ENCODE results near the gene KRTAP5-9.
"Not testable (repeated sequence)": the region's sequence is repeated elsewhere in the genome, so short reads cannot be mapped to it uniquely, and the experiment has no call there.

KRTAP5-9 gene

DNA sequence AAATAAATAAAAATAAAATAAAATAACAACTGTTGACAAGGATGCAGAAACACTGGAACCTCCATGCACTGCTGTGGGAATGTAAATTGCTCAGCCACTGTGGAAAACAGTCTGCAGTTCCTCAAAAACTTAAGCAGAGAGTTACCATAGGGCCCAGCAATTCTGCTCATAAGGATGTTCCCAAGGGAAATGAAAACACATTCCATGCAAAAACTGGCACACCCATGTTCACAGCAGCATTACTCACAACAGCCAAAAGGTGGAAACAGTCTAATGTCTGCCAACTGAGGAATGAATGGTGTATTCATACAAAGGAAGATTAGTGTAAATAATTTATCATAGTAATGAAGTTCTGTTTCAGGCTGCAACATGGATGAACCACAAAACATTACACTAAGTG, 13.9 kb downstream of the KRTAP5-9 start:
- DNase-seq (ENCODE audit: low spot score) = no peak

DNA sequence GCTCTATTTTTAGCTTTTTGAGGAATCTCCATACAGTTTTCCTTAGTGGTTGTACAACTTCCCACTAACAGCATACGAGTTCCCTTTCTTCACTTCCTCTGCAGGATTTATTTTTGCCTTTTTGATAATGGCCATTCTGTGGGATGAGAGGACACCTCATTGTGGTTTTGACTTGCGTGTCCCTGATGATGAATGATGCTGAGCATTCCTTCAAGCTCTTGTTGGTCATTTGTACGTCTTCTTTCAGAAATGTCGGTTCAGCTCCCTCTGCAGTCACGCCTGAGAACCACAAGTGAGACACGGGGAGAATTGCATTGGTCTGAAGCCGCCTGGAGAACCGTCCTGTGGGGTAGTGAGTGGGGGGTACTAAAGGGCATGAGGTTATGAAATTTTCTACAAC, 15.2 kb downstream of the KRTAP5-9 start:
- peak; percentile 72 for DNase-seq (ENCODE audit: low spot score)

DNA sequence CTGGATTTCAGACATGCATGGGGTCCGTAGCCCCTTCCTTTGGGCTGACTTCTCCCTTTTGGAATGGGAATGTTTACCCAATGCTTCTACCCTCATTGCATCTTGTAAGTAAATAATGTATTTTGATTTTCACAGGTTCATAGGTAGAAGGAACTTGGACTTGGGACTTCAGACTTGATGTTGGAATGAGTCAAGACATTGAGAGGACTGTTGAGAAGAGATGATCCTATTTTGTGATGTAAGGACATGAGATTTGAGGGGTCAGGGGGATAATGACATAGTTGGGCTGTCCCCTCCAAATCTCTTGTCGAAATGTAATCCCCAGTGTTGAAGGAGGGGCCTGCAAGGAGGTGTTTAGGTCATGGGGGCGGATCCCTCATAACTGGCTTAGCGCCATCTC, 16.2 kb downstream of the KRTAP5-9 start:
- no peak for DNase-seq (ENCODE audit: low spot score)

DNA sequence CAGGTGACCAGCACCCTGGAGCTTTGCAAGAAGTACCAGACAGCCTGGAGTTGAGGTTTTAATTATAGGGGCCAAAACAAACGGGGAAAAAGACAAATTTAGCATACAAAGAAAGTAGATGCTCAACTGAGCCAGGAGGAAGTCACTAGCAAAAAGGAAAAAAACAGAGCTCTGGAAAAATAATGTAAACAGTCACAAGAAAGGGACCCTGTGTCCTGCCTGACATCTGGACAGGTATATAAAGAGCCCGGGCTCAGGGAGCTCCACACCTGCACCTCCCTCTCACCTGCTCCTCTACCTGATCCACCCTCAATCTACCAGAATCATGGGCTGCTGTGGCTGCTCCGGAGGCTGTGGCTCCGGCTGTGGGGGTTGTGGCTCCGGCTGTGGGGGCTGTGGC, 17.0 kb downstream of the KRTAP5-9 start, which contains the start of gene KRTAP5-10:
Gene KRTAP5-10, plus strand, starts transcription at position 301 of the 400 bp plus-strand sequence. Its CDS starts 25 bp downstream, at position 326.
- DNase-seq (ENCODE audit: low spot score) = no peak

DNA sequence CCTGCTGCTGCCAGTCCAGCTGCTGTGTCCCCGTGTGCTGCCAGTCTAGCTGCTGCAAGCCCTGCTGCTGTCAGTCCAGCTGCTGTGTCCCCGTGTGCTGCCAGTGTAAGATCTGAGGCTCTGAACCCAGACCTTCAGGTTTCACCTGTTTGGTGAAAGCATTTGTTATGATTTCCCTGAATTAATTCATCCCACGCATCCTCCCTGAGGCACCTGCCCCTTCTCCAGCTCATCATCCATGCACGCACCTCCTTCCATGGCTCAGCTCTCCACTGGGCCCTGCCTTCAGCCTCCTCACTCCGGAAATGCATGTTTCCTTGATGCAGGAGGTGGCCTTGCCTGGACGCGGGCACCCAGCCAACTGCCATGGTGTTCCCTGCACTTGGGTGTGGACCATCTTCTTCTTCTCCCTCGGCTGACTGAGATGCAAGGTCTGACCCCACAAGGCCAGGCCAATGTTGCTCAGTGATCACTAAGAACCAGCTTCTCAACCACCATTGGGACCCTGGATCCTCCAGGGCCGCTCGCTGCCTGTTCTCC, 17.9 kb downstream of the KRTAP5-9 start:
- DNase-seq (ENCODE audit: low spot score) = no peak

DNA sequence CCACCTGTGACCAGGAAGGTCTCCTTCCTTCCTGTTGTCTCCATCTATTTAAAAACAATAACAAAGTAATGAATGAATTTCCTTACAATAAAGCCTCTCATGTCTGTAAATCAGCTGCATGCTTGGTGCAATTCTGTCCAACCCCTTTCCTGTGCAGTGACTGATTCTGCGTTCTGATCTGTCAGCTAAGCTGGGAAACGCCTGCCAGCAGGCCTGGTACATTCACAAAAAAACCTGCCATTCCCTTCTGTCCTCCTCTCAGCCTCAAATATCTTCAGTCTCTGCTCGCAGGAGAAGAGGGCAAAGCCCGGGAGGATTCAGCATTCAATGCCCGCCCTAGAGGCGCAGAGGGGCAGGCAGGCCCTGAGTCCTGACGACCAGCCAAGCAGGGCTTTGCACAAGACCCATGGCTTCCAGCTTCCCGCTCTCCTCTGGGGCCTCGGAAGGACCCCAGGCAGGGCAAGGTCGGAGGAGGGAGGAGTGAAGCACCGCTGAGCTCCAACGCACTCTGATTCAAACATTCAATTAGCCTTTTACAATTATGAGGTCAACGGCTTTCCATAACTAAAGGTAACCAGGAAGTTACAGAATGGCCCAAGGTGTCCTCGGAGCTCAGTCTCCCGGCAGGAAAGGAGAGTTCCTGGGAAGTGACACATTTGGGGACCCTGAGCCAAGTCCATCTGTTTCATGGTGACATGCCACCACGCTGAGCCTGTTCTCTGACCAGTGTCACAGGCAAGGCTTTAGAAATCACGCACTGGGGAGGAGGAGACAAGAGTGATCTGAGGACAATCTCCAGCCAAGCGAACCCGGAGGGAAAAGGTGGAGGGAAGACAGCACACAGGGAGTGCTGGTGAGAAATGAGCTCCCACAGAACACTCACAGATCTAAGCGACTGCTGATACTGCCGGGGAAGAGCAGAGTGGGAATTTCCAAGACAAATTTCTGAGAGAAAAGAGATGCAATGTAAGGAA, 18.7 kb downstream of the KRTAP5-9 start:
- not testable (repeated sequence) for DNase-seq (ENCODE audit: low spot score)

DNA sequence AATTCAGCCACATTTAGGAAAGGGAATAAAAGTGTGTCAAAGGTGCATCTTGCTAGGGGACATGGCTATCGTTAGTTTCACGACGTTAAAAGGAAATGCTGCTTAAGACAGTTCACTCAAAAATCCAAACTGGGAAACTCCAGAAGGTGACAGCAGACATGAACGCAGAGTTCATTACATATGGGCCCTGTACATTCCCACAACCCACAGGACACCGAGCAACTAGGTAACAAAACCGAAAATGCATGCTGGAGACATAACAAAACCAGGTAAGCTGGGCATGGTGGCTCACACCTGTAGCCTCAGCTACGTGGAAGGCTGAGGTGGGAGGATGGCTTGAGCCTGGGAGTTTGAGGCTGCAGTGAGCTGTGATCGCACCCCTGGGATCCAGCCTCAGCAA, 19.4 kb downstream of the KRTAP5-9 start:
- not testable (repeated sequence) for DNase-seq (ENCODE audit: low spot score)

DNA sequence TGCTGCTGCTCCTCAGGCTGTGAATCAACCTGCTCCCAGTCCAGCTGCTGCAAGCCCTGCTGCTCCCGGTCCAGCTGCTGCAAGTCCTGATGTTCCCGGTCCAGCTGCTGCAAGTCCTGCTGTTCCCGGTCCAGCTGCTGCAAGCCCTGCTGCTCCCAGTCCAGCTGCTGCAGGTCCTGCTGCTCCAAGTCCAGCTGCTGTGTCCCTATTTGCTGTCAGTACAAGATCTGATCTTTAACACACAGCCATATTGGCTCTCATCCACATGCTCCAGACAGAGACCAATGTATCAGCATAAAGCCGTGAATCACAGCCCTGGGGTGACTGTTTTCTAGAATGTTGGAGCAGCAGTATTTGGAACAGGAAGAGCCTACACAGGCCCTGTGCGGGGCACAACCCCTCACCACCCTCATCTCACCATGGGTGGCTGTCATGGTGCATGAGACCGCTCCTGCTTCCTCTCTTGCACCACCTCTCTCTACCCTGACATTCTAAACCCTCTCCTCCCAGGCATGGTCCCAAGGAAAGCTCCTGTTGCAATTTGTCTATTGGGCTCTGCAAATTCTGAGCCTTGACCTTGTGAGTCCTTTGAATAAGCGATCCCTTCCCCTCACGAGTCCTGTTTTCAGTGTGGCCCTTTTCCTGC, 20.6 kb downstream of the KRTAP5-9 start:
- DNase-seq (ENCODE audit: low spot score) = no peak

DNA sequence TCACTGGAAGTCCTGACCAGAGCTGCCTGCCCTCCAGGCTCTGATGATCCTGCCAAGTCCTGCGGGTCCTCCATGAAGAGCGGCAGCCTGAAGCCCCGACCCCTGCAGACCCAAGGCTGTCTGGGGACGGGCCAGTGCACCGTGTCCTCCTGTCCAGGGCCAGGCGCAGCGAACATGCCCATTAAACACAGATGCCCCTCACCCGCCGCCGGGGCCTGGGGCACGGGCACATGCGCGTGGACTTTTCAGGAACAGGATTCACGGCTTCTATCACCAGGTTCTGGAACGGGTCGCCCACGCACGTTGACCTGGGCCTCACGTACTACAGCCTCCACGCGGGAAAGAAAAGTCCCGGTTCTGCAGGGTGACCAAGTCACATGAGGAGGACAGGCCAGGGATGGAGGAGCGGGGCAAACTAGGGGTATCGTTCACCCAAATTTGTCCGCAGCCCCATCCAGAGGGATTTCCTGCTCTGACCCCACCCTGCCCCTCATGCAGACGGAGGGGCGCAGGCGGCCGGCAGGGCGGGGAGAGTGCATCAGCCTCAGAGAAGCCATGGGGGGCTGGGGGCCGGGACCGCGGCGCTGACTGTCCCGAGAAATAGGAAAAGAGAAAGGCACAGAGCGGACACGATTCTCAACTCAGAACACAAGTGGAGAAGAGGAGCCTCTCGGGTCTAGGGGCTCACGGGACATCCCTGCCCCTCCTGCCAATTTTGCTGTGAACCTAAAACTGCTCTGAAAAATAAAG, 23.1 kb downstream of the KRTAP5-9 start:
- DNase-seq (ENCODE audit: low spot score) = not testable (repeated sequence)

DNA sequence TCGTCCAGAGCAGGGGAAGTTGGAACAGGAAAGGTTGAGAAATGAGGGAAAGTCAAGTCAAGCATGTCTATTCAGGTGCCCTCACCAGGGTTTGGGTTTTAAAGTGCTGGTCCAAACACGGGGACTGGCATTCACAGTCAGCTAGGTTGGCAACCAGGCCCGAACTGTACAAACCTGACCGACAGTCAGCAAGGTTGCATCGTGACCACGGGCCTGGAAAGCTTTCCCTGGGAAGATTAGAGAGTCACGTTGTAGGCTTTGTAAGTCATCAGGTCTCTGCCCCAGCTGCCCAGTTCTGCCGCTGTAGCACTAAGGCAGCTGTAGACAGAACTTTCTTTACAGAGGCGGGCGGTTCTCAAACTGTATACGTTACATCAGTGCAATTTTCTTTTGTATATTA, 24.6 kb downstream of the KRTAP5-9 start:
- DNase-seq (ENCODE audit: low spot score) = no peak

DNA sequence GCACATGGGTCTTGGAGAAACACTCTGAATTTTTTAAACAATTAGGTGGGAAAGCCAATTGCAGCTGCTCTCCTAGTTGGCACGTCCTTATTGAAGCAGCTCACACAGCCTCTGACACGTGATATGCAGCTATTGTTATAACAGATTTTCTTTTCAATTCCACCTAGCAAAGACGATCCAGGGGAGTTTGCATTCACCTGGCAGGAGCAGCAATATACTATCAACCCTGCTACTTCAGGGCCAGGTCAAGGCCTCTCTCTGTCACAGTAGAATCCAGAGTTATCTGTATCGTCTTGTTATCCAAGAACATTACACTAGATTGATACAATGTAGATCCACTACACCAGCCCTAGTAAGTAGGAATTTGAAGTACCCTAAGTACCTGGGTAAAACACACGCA, 26.2 kb downstream of the KRTAP5-9 start:
- DNase-seq (ENCODE audit: low spot score) = no peak

DNA sequence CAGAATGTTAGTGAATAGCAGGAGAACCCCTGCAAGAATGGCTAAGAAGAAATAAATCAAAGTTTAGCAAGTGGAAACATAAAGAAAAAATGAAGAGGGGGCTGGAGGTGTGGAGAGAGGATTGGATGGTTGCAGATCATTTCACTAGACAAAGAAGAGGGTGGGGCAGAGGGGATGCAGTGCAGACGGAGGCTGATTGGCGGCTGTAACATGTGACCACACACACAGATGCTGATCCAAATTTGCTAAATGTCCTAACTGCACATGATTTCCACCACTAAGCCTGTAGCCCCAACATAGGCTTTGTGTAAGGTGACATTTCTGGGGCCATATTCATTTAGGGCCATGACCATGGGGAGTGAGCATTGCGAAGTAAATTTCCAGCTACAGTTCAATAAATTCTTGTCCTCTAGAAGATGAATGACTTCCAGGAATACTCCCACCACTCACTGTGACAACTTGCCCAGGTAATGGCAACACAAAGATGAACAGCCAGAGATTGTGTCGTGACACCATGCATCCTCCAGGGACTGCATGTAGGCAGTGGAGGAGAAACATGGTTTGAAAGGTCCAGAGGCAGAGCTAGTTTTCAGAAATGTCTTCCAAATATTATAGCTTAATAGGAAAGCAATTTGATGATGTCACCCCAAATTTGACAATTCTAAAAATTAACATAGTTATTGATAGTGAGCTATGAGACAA, 27.7 kb downstream of the KRTAP5-9 start:
- DNase-seq (ENCODE audit: low spot score) = no peak

DNA sequence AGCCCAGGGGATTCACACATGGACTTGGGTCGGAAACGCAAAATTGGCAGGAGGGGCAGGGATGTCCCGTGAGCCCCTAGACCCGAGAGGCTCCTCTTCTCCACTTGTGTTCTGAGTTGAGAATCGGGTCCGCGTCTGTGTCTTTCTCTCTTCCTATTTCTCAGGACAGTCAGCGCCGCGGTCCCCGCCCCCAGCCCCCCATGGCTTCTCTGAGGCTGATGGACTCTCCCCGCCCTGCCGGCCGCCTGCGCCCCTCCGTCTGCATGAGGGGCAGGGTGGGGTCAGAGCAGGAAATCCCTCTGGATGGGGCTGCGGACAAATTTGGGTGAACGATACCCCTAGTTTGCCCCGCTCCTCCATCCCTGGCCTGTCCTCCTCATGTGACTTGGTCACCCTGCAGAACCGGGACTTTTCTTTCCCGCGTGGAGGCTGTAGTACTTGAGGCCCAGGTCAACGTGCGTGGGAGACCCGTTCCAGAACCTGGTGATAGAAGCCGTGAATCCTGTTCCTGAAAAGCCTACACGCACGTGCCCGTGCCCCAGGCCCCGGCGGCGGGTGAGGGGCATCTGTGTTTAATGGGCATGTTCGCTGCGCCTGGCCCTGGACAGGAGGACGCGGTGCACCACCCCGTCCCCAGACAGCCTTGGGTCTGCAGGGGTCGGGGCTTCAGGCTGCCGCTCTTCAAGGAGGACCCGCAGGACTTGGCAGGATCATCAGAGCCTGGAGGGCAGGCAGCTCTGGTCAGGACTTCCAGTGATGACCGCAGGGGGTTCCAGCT, 28.7 kb downstream of the KRTAP5-9 start:
- DNase-seq (ENCODE audit: low spot score) = not testable (repeated sequence)

DNA sequence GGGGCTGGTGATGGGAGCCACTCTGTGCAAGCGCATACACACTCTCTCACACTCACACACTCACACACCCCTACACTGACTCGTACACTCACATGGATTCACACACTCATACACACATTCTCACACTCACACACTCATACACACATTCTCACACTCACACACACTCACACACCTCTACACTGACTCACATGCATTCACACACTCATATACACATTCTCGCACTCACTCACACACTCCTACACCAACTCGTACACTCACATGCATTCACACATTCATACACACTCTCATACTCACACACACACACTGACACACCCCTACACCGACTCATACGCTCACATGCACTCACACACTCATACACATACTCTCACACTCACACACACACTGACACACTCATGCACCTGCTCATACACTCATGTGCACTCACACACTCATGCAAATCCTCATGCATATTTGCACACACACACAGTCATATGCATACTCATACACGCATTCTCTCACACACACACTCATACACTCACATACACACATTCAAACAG, 29.3 kb downstream of the KRTAP5-9 start:
- no peak for DNase-seq (ENCODE audit: low spot score)

DNA sequence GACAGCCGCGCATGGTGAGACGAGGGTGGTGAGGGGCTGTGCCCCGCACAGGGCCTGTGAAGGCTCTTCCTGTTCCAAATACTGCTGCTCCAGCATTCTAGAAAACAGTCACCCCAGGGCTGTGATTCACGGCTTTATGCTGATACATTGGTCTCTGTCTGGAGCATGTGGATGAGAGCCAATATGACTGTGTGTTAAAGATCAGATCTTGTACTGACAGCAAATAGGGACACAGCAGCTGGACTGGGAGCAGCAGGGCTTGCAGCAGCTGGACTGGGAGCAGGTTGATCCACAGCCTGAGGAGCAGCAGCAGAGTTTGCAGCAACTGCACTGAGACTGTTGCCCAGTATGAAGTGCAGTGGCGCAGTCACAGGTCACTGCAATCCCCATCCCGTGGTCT, 31.3 kb downstream of the KRTAP5-9 start:
- not testable (repeated sequence) for DNase-seq (ENCODE audit: low spot score)

DNA sequence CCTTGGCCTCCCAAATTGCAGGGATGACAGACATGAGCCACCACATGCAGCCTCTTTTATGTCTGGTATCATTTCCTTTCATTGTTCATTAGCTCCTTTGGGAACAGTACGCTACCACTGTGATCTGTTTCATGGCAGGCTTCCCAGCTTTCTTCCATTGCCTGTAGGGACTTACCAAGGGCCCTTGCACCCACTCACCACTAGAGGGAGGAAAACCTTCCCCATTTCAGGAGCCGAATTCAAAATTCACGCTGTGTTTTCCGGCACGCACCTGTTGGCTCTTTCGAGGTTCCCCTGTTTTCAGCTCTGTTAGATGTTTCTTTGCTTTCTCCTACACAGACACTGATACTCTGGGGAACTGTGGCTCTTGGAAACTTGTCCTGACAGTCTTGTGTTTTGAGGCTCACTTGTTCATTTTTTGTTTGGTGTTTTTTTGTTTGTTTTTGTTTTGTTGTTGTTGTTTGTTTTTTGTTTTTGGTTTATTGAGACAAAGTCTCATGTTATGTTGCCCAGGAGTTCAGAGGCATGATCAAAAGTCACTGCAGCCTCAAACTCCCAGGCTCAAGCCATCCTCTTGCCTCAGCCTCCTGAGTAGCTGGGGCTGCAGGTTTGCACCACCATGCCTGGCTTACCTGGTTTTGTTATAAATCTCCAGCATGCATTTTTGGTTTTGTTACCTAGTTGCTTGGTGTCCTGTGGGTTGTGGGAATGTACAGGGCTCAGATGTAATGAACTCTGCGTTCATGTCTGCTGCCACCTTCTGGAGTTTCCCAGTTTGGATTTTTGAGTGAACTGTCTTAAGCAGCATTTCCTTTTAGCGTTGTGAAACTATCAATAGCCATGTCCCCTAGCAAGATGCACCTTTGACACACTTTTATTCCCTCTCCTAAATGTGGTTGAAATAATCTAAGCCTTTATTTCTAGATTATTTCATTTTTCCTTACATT, 32.1 kb downstream of the KRTAP5-9 start:
- DNase-seq (ENCODE audit: low spot score) = peak; percentile 65

DNA sequence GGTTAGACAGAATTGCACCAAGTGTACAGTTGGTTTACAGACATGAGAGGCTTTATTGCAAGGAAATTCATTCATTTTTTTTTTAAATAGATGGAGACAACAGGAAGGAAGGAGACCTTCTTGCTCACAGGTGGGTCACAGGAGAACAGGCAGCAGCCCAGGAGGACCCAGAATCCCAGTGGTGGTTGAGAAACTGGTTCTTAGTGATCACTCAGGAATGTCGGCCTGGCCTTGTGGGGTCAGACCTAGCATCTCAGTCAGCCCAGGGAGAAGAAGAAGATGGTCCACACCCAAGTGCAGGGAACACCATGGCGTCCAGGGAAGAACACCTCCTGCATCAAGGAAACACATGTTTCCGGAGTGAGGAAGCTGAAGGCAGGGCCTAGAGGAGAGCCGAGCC, 33.6 kb downstream of the KRTAP5-9 start:
- no peak for DNase-seq (ENCODE audit: low spot score)

DNA sequence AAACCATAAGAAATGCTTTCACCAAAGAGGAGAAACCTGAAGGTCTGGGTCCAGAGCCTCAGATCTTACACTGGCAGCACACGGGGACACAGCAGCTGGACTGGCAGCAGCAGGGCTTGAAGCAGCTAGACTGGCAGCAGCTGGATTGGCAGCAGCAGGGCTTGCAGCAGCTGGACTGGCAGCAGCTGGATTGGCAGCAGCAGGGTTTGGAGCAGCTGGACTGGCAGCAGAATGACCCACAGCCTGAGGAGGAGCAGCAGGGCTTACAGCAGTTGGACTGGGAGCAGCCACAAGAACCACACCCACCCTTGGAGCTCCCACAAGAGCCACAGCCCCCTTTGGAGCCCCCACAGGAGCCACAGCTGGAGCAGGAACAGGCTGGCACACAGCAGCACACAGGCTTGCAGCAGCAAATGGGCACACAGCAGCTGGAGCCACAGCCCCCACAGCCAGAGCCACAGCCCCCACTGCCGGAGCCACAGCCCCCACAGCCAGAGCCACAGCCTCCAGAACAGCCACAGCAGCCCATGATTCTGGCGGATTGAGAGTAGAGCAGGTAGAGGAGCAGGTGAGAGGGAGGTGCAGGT, 34.2 kb downstream of the KRTAP5-9 start, which contains the start of gene KRTAP5-11:
Gene KRTAP5-11, minus strand, starts transcription at position 567 of the 587 bp plus-strand sequence. Its CDS starts 38 bp downstream, at position 529.
- no peak for DNase-seq (ENCODE audit: low spot score)

DNA sequence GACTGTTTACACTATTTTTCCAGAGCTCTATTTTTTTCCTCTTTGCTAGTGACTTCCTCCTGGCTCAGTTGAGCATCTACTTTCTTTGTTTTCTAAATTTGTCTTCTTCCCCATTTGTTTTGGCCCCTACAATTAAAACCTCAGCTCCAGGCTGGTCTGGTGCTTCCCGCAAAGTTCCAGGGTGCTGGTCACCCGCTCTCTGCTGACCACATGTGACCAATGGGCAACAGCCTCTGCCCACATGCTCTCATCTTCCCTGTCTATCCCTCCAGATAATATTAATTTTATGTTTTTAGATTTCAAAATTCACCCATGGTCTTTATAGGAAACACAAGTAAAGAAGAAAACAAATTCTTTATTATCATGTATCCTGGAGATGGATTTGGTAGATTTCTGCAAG, 34.7 kb downstream of the KRTAP5-9 start:
- not testable (repeated sequence) for DNase-seq (ENCODE audit: low spot score)
